Stimulated activated CD8-positive, alpha-beta memory T cell treated with anti-CD3 and anti-CD28 coated beads, Interleukin-15, amount 100 ng/mL, for 4 hours (primary cell): Measurements from ENCODE around the gene SUSD2.

Source experiments
- DNase-seq, 2 donors: peaks; one replicate each; pipeline ENCODE4 v3.0.0-alpha.2; 2020; ENCODE audit warnings: low read depth in 2 of 2

Gene SUSD2

GRCh38 chr22:24153959-24154358, 27.3 kb upstream of the SUSD2 start:
- no peak for DNase-seq

- DNase-seq: no peak
These were observed 26.5 kb upstream of the SUSD2 start for GRCh38 chr22:24154826-24155225.

- no peak for DNase-seq
These were observed 25.6 kb upstream of the SUSD2 start for GRCh38 chr22:24155627-24156140.

- DNase-seq: peak; percentile 69 to 83
These were observed 25.0 kb upstream of the SUSD2 start for GRCh38 chr22:24156141-24156912.

- DNase-seq: peak; percentile 66
These were observed 24.1 kb upstream of the SUSD2 start for GRCh38 chr22:24156913-24157821.

GRCh38 chr22:24157822-24158135, 23.5 kb upstream of the SUSD2 start:
- DNase-seq: no peak

- DNase-seq: no peak
These were observed 21.6 kb upstream of the SUSD2 start for GRCh38 chr22:24159650-24160049.

- no peak for DNase-seq
These were observed 20.7 kb upstream of the SUSD2 start for GRCh38 chr22:24160546-24160945.

- DNase-seq: no peak
These were observed 19.8 kb upstream of the SUSD2 start for GRCh38 chr22:24161485-24161884.

- no peak for DNase-seq
These were observed 19.4 kb upstream of the SUSD2 start for GRCh38 chr22:24161909-24162308.

GRCh38 chr22:24162436-24162835, 18.9 kb upstream of the SUSD2 start:
- no peak for DNase-seq

- no peak for DNase-seq
These were observed 17.0 kb upstream of the SUSD2 start for GRCh38 chr22:24164243-24164642.

GRCh38 chr22:24164940-24165339, 16.3 kb upstream of the SUSD2 start:
- DNase-seq: no peak

- DNase-seq: no peak
These were observed 15.6 kb upstream of the SUSD2 start for GRCh38 chr22:24165673-24166072.

- DNase-seq: no peak
These were observed 14.5 kb upstream of the SUSD2 start for GRCh38 chr22:24166811-24167210.

- no peak for DNase-seq
These were observed 11.7 kb upstream of the SUSD2 start for GRCh38 chr22:24169439-24170058.

GRCh38 chr22:24170188-24170587, 11.1 kb upstream of the SUSD2 start:
- DNase-seq: no peak

GRCh38 chr22:24170632-24171031, 10.7 kb upstream of the SUSD2 start:
- DNase-seq: no peak

- no peak for DNase-seq
These were observed 9.5 kb upstream of the SUSD2 start for GRCh38 chr22:24171822-24172221.

GRCh38 chr22:24175160-24175808, 6.0 kb upstream of the SUSD2 start:
- peak in 1 of 2 donors; percentile 38 for DNase-seq

GRCh38 chr22:24176040-24176439, 5.2 kb upstream of the SUSD2 start:
- DNase-seq: no peak

- no peak for DNase-seq
These were observed 4.7 kb upstream of the SUSD2 start for GRCh38 chr22:24176630-24177029.
